Measurements from ENCODE around the gene BLACAT1.

GRCh38 chr1:205486258-205486657 lies 30.4 kb upstream of the BLACAT1 start:
- TF ChIP-seq CTCF (IDR thresholded peaks at IDR 0.05) (no peak), POLR2AphosphoS5 (IDR thresholded peaks at IDR 0.05; ENCODE audit: low read depth, low read length) (no peak), REST (IDR thresholded peaks at IDR 0.05; ENCODE audit: insufficient read depth in 1 of 2, low read depth in 2 of 2, low read length in 1 of 2) (no peak), TCF7L2 (IDR thresholded peaks at IDR 0.05; ENCODE audit: low read depth, low read length) (no peak)

All from Panc1 (cell line).